Endothelial cell of umbilical vein (primary cell): Measurements from ENCODE around the gene HDLBP. TPM values are rescaled to one million over a fixed set of nuclear protein-coding genes. Genes with fewer than 3 reads are reported as not detected.

Source experiments
- BruUV-seq: library from RNA; stranded (reverse); fragments of 400-500 nt; replicated peaks from 2 replicates; lab custom pipeline; 2021; lab: Mats Ljungman, UMichigan
- CTCF ChIA-PET: fragments of 300-600, 350-600 bp; sonication (Branson Sonifier 250); formaldehyde crosslinking; loops from one replicate; lab custom pipeline; 2021; ENCODE audit warnings: antibody characterized with exemption, inconsistent platforms; lab: Charles Lee
- POLR2A ChIA-PET: fragments of 300-600, 350-600 bp; sonication (Branson Sonifier 250); formaldehyde crosslinking; loops from one replicate; lab custom pipeline; 2021; ENCODE audit warnings: antibody characterized with exemption, inconsistent platforms; lab: Charles Lee
- DNase-seq: peaks from one replicate; pipeline ENCODE4 v3.0.0-alpha.2; 2011; ENCODE audit warnings: low read depth, low spot score
- FAIRE-seq: peaks from 2 replicates; lab custom pipeline; 2011; peaks lifted over from hg19 to GRCh38; lab: Jason Lieb, UNC
- H2AFZ ChIP-seq: 2 replicates; pipeline ENCODE4 v1.6.0; 2012; ENCODE audit warnings: low read depth, low read length, control low read depth, inconsistent platforms
- H3K27ac ChIP-seq: 2 replicates; pipeline ENCODE4 v1.5.1; 2011; ENCODE audit warnings: low read depth, mild to moderate bottlenecking, control low read depth, low read length, moderate library complexity; ENCODE audit not compliant: insufficient read depth
- H3K27me3 ChIP-seq, 2 experiments: 2 replicates each; pipeline versions ENCODE4 v1.6.0 to v1.6.1; 2011; ENCODE audit warnings: low read length in 2 of 2, mixed read lengths in 1 of 2; ENCODE audit not compliant: control insufficient read depth in 2 of 2, insufficient read depth in 2 of 2
- H3K36me3 ChIP-seq, 2 experiments: 2 replicates in 1 of 2; 3 replicates in 1 of 2; pipeline ENCODE4 v1.5.1; 2011; ENCODE audit warnings: low read length in 2 of 2, mild to moderate bottlenecking in 1 of 2, moderate library complexity in 1 of 2; ENCODE audit not compliant: control insufficient read depth in 2 of 2, insufficient read depth in 2 of 2; ENCODE audit errors: extremely low read depth in 1 of 2
- H3K4me1 ChIP-seq: 3 replicates; pipeline ENCODE4 v1.5.1; 2011; ENCODE audit warnings: mild to moderate bottlenecking, low read length; ENCODE audit not compliant: control insufficient read depth, insufficient read depth; ENCODE audit errors: extremely low read depth
- H3K4me2 ChIP-seq: 2 replicates; pipeline ENCODE4 v1.6.1; 2011; ENCODE audit warnings: low read length, control low read depth, mixed read lengths; ENCODE audit not compliant: insufficient read depth
- H3K4me3 ChIP-seq, 3 experiments: fragments of 200-600 bp in 1 of 3; sonication (generic), shearing (Covaris generic) in 1 of 3; replicated peaks in 1 of 3; 2 replicates each; pipeline ENCODE4 v1.5.1; 2011 to 2016; ENCODE audit warnings: control low read depth in 3 of 3, low read length in 3 of 3, mild to moderate bottlenecking in 2 of 3, inconsistent platforms in 1 of 3, low read depth in 1 of 3, moderate library complexity in 1 of 3; ENCODE audit not compliant: insufficient read depth in 1 of 3
- H3K79me2 ChIP-seq: 2 replicates; pipeline ENCODE4 v1.6.0; 2012; ENCODE audit warnings: low read length, inconsistent platforms; ENCODE audit not compliant: control insufficient read depth, insufficient read depth
- H3K9ac ChIP-seq: replicated peaks from 2 replicates; pipeline ENCODE3; 2011; ENCODE audit warnings: low read length, control low read depth; ENCODE audit not compliant: insufficient read depth; ENCODE audit errors: extremely low read depth
- H3K9me1 ChIP-seq: replicated peaks from 3 replicates; pipeline ENCODE4 v1.6.0; 2011; ENCODE audit warnings: mild to moderate bottlenecking, low read length; ENCODE audit not compliant: control insufficient read depth, insufficient read depth; ENCODE audit errors: extremely low read depth
- H3K9me3 ChIP-seq: replicated peaks from 2 replicates; pipeline ENCODE4 v1.5.1; 2012; ENCODE audit warnings: low read length, inconsistent platforms; ENCODE audit not compliant: control insufficient read depth, insufficient read depth
- H4K20me1 ChIP-seq: replicated peaks from 2 replicates; pipeline ENCODE3; 2011; ENCODE audit warnings: mild to moderate bottlenecking, low read length; ENCODE audit not compliant: control insufficient read depth, insufficient read depth; ENCODE audit errors: extremely low read depth
- CTCF ChIP-seq, 2 donors: IDR thresholded peaks; 1 replicate in 1 of 2; 2 replicates in 1 of 2; pipeline ENCODE4 v1.5.1; 2011; ENCODE audit warnings: low read length in 2 of 2, mild to moderate bottlenecking in 2 of 2, moderate library complexity in 2 of 2, control low read depth in 1 of 2, inconsistent platforms in 1 of 2, low read depth in 1 of 2; ENCODE audit not compliant: insufficient read depth in 1 of 2; ENCODE audit errors: extremely low read depth in 1 of 2
- EZH2 ChIP-seq: IDR thresholded peaks from 2 replicates; pipeline ENCODE4 v1.6.1; 2012; ENCODE audit warnings: borderline replicate concordance, low read depth, mild to moderate bottlenecking, moderate library complexity, low read length, inconsistent platforms; ENCODE audit not compliant: severe bottlenecking
- FOS ChIP-seq: IDR thresholded peaks from 2 replicates; pipeline ENCODE4 v1.6.1; 2011; ENCODE audit warnings: mild to moderate bottlenecking, low read length, moderate library complexity, borderline replicate concordance; ENCODE audit not compliant: insufficient read depth
- GATA2 ChIP-seq: IDR thresholded peaks from 2 replicates; pipeline ENCODE4 v1.7.0; 2011; ENCODE audit warnings: low read depth, mild to moderate bottlenecking, moderate library complexity, mixed read lengths, low read length; ENCODE audit not compliant: insufficient read length, insufficient read depth
- JUN ChIP-seq: IDR thresholded peaks from 2 replicates; pipeline ENCODE4 v1.6.1; 2011; ENCODE audit warnings: borderline replicate concordance, low read depth; ENCODE audit not compliant: insufficient read length, insufficient read depth
- MAX ChIP-seq: IDR thresholded peaks from 2 replicates; pipeline ENCODE4 v1.6.1; 2011; ENCODE audit not compliant: insufficient read depth, insufficient read length
- MYC ChIP-seq: IDR thresholded peaks from one replicate; pipeline ENCODE4 v1.6.1; 2011; ENCODE audit warnings: mild to moderate bottlenecking, low read depth, low read length
- POLR2A ChIP-seq: IDR thresholded peaks from 2 replicates; pipeline ENCODE4 v1.6.1; 2012; ENCODE audit warnings: low read depth, mild to moderate bottlenecking, control low read depth, low read length
- POLR2AphosphoS5 ChIP-seq: IDR thresholded peaks from 2 replicates; pipeline ENCODE4 v1.6.1; 2012; ENCODE audit warnings: low read depth, mild to moderate bottlenecking, control low read depth, low read length, moderate library complexity; ENCODE audit not compliant: insufficient read depth
- dilution Hi-C: fragments of 300-500 bp; cut with MboI; formaldehyde crosslinking; loops from one replicate; pipeline ENCODE4 v1.15.0; 2019; ENCODE audit warnings: low sequenced_read_pairs; ENCODE audit not compliant: extremely low pct_ligation_motif_present
- intact Hi-C: fragments of 100-400 bp; cut with micrococcal nuclease; formaldehyde crosslinking; loops from one replicate; pipeline ENCODE4 v1.10.0; 2022
- polyA plus RNA-seq, 4 experiments: library from polyadenylated mRNA; depleted of rRNA in 3 of 4; stranded (reverse) in 3 of 4; unstranded in 1 of 4; fragments of >200 nt; gene quantifications; 2 replicates each; pipeline versions ENCODE4 v1.2.1 to v1.2.3, GENCODE V29; 2011 to 2012; ENCODE audit warnings: missing spikeins in 1 of 4
- total RNA-seq: library from RNA; stranded (reverse); gene quantifications from 2 replicates; pipeline ENCODE4 v1.2.3, GENCODE V29; 2021

The HDLBP gene
- total and polyA plus RNA-seq, 2 donors (not counting 3 experiments of a cell fraction or from before 2014, with no cell fraction given), result 379 to 569 TPM

GRCh38 chr2:241195506-241196130, 119.9 kb downstream of the HDLBP start:
- H3K9ac ChIP-seq, result no peak overlapping the region
- ChIA-PET POLR2A (no interaction called here), CTCF (interaction anchor here (1.1 kb wide), 1 partner anchor 12 kb away, joined by 3 read pairs; no protein-coding TSS in a partner anchor)
- no peaks in the 10 kb centered on the region for H3K4me1 ChIP-seq
- H3K4me2 ChIP-seq, result no peak overlapping the region
- no peaks in the 10 kb centered on the region for H3K36me3 ChIP-seq
- no TSS peak for BruUV-seq
- DNase-seq (no peak), FAIRE-seq (no peak)
- dilution Hi-C loops (no loop called here), intact Hi-C loops (no loop called here)
- no peak overlapping the region for H3K4me3 ChIP-seq
- H3K9me1 ChIP-seq, result no peaks in the 10 kb centered on the region
- H3K27me3 ChIP-seq, result no peaks in the 10 kb centered on the region
- H3K9me3 ChIP-seq, result no peaks in the 10 kb centered on the region
- no peaks in the 10 kb centered on the region for H3K79me2 ChIP-seq
- TF ChIP-seq MYC, result no peak
- no peak for TF ChIP-seq EZH2
- TF ChIP-seq POLR2A, result no peak
- TF ChIP-seq CTCF (IDR thresholded peaks at IDR 0.05; ENCODE audit: extremely low read depth in 1 of 2, insufficient read depth in 1 of 2, low read depth in 1 of 2, low read length in 2 of 2), result no peak
- TF ChIP-seq FOS, result no peak
- TF ChIP-seq GATA2, result no peak
- no peak overlapping the region for H3K27ac ChIP-seq
- H4K20me1 ChIP-seq, result no peaks in the 10 kb centered on the region
- H2AFZ ChIP-seq, result no peak overlapping the region

- Histone ChIP-seq H3K27ac (no peak overlapping the region), H2AFZ (no peak overlapping the region), H3K4me2 (no peak overlapping the region), H3K27me3 (no peaks in the 10 kb centered on the region), H4K20me1 (no peaks in the 10 kb centered on the region), H3K9ac (no peak overlapping the region), H3K36me3 (no peaks in the 10 kb centered on the region), H3K79me2 (no peaks in the 10 kb centered on the region), H3K4me3 (no peak overlapping the region), H3K4me1 (no peaks in the 10 kb centered on the region), H3K9me3 (no peaks in the 10 kb centered on the region), H3K9me1 (no peaks in the 10 kb centered on the region)
- ChIA-PET CTCF (no interaction called here), POLR2A (no interaction called here)
- TF ChIP-seq GATA2 (no peak), EZH2 (no peak), CTCF (IDR thresholded peaks at IDR 0.05; ENCODE audit: extremely low read depth in 1 of 2, insufficient read depth in 1 of 2, low read depth in 1 of 2, low read length in 2 of 2) (no peak), POLR2A (no peak), POLR2AphosphoS5 (no peak), MAX (no peak), JUN (no peak), MYC (no peak), FOS (no peak)
- no TSS peak for BruUV-seq
- DNase-seq (no peak), FAIRE-seq (no peak)
- dilution Hi-C loops (no loop called here), intact Hi-C loops (no loop called here)
Observed at GRCh38 chr2:241194811-241195210, 120.7 kb downstream of the HDLBP start.
